ENCODE results near the gene MBD2. TPM values are rescaled to one million over a fixed set of nuclear protein-coding genes. Genes with fewer than 3 reads are reported as not detected.

The MBD2 gene
- polyA plus RNA-seq, 1 donor (not counting 4 experiments of a cell fraction or from before 2014, with no cell fraction given), result 212 TPM

DNA sequence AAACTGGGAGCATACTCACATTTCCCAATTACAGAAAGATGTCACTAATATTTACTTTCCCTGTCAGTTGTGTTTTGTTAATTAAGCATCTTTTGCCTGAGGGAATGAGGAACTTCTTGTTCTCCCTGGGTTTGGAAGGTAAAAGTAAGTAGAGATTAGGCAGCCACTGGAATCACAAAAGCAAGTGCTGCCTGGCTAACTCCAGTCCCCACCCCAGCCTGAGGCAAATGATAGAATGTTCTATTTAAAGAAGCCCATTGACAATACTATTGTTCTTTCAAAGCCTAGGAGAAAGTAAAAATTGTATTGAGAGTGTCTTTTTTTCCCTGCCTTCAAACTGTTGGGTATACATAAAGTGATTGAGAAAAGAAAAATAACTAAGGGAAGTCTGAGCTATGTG lies 93.8 kb downstream of the MBD2 start:
- Histone ChIP-seq H3K9me1 (ENCODE audit: control insufficient read depth, extremely low read depth, insufficient read depth, low read length) (no peaks in the 10 kb centered on the region), H3K4me2 (ENCODE audit: control insufficient read depth, extremely low read depth, insufficient read depth, low read depth, low read length) (peak overlapping the region; percentile 44), H3K4me3 (ENCODE audit: control insufficient read depth in 2 of 3, extremely low read depth in 1 of 3, insufficient read depth in 2 of 3, low read depth in 1 of 3, low read length in 3 of 3) (no peak overlapping the region), H3K27me3 (ENCODE audit: control insufficient read depth, extremely low read depth, insufficient read depth, low read length) (no peaks in the 10 kb centered on the region), H3K9me3 (ENCODE audit: control insufficient read depth, low read depth, low read length) (no peaks in the 10 kb centered on the region), H3K4me1 (ENCODE audit: control insufficient read depth, extremely low read depth, insufficient read depth, low read length) (peaks cover 25% of the 10 kb centered on the region), H3K36me3 (ENCODE audit: control insufficient read depth in 2 of 2, extremely low read depth in 1 of 2, insufficient read depth in 2 of 2, low read length in 2 of 2) (peaks cover 0 to 2% of the 10 kb centered on the region in 2 experiments), H3K79me2 (ENCODE audit: control insufficient read depth, insufficient read depth, low read length) (no peaks in the 10 kb centered on the region), H3K9ac (ENCODE audit: control insufficient read depth, extremely low read depth, insufficient read depth, low read length) (no peak overlapping the region), H3K27ac (ENCODE audit: control insufficient read depth, insufficient read depth, low read length) (no peak overlapping the region), H4K20me1 (ENCODE audit: control insufficient read depth, extremely low read depth, insufficient read depth, low read length) (no peaks in the 10 kb centered on the region), H2AFZ (ENCODE audit: control insufficient read depth, low read length) (no peak overlapping the region)
- DNase-seq (ENCODE audit: low read depth, low spot score), result no peak
- dilution Hi-C loops (cut with MboI; ENCODE audit: extremely low pct_ligation_motif_present, low sequenced_read_pairs), result no loop called here
- peak; percentile 74 for FAIRE-seq
- TF ChIP-seq EZH2 (IDR thresholded peaks at IDR 0.05; ENCODE audit: low read length), result no peak
- TF ChIP-seq, protein P1, sequence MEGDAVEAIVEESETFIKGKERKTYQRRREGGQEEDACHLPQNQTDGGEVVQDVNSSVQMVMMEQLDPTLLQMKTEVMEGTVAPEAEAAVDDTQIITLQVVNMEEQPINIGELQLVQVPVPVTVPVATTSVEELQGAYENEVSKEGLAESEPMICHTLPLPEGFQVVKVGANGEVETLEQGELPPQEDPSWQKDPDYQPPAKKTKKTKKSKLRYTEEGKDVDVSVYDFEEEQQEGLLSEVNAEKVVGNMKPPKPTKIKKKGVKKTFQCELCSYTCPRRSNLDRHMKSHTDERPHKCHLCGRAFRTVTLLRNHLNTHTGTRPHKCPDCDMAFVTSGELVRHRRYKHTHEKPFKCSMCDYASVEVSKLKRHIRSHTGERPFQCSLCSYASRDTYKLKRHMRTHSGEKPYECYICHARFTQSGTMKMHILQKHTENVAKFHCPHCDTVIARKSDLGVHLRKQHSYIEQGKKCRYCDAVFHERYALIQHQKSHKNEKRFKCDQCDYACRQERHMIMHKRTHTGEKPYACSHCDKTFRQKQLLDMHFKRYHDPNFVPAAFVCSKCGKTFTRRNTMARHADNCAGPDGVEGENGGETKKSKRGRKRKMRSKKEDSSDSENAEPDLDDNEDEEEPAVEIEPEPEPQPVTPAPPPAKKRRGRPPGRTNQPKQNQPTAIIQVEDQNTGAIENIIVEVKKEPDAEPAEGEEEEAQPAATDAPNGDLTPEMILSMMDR (optimal IDR thresholded peaks at IDR 0.05 in 1 of 3, IDR thresholded peaks at IDR 0.05 in 1 of 3, conservative IDR thresholded peaks at IDR 0.05 in 1 of 3; ENCODE audit: extremely low read depth in 1 of 3, insufficient read depth in 2 of 3, low read length in 3 of 3), result no peak

DNA sequence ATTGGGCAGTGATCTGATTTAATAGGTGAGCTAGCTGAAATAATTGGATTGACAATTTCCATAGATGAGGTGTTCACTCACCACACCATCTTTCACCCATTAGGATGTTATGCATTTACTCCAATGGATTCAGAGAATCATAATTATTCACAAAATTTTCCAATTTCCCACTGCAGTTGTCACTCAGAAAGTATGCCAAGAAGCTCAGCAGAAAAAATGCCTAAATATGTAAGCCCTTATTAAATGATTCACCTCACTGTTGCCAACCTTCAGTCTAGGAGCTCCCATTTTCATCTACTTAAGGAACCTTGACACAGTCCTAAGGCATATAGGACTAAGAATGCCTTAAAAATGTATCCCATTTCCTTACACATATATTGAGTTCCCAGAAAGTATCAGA lies 94.3 kb downstream of the MBD2 start:
- FAIRE-seq, result no peak
- H3K9me3 ChIP-seq (ENCODE audit: control insufficient read depth, low read depth, low read length), result no peaks in the 10 kb centered on the region
- dilution Hi-C loops (cut with MboI; ENCODE audit: extremely low pct_ligation_motif_present, low sequenced_read_pairs), result no loop called here

More for the DNA sequence above, 94.3 kb downstream of the MBD2 start:
- no peak overlapping the region for H3K4me3 ChIP-seq (ENCODE audit: control insufficient read depth in 2 of 3, extremely low read depth in 1 of 3, insufficient read depth in 2 of 3, low read depth in 1 of 3, low read length in 3 of 3)
- no peaks in the 10 kb centered on the region for H4K20me1 ChIP-seq (ENCODE audit: control insufficient read depth, extremely low read depth, insufficient read depth, low read length)
- no peak for DNase-seq (ENCODE audit: low read depth, low spot score)
- H3K27ac ChIP-seq (ENCODE audit: control insufficient read depth, insufficient read depth, low read length), result no peak overlapping the region
- TF ChIP-seq, protein P1 (optimal IDR thresholded peaks at IDR 0.05 in 1 of 3, IDR thresholded peaks at IDR 0.05 in 1 of 3, conservative IDR thresholded peaks at IDR 0.05 in 1 of 3; ENCODE audit: extremely low read depth in 1 of 3, insufficient read depth in 2 of 3, low read length in 3 of 3), result no peak
- TF ChIP-seq EZH2 (IDR thresholded peaks at IDR 0.05; ENCODE audit: low read length), result no peak
- H3K9ac ChIP-seq (ENCODE audit: control insufficient read depth, extremely low read depth, insufficient read depth, low read length), result no peak overlapping the region
- peak overlapping the region; percentile 44 for H3K4me2 ChIP-seq (ENCODE audit: control insufficient read depth, extremely low read depth, insufficient read depth, low read depth, low read length)
- peaks cover 25% of the 10 kb centered on the region for H3K4me1 ChIP-seq (ENCODE audit: control insufficient read depth, extremely low read depth, insufficient read depth, low read length)
- H2AFZ ChIP-seq (ENCODE audit: control insufficient read depth, low read length), result no peak overlapping the region
- no peaks in the 10 kb centered on the region for H3K9me1 ChIP-seq (ENCODE audit: control insufficient read depth, extremely low read depth, insufficient read depth, low read length)
- peaks cover 0 to 2% of the 10 kb centered on the region in 2 experiments for H3K36me3 ChIP-seq (ENCODE audit: control insufficient read depth in 2 of 2, extremely low read depth in 1 of 2, insufficient read depth in 2 of 2, low read length in 2 of 2)
- H3K27me3 ChIP-seq (ENCODE audit: control insufficient read depth, extremely low read depth, insufficient read depth, low read length), result no peaks in the 10 kb centered on the region
- no peaks in the 10 kb centered on the region for H3K79me2 ChIP-seq (ENCODE audit: control insufficient read depth, insufficient read depth, low read length)

Measured in keratinocyte (primary cell).